Measurements from ENCODE around the gene SLC36A1. TPM values are rescaled to one million over a fixed set of nuclear protein-coding genes. Genes with fewer than 3 reads are reported as not detected.

Gene SLC36A1
- total RNA-seq, 5 donors from 2014 or later (not counting 1 experiment from before 2014, with no cell fraction given): 5.1 to 8.5 (median 6.3) TPM

DNA sequence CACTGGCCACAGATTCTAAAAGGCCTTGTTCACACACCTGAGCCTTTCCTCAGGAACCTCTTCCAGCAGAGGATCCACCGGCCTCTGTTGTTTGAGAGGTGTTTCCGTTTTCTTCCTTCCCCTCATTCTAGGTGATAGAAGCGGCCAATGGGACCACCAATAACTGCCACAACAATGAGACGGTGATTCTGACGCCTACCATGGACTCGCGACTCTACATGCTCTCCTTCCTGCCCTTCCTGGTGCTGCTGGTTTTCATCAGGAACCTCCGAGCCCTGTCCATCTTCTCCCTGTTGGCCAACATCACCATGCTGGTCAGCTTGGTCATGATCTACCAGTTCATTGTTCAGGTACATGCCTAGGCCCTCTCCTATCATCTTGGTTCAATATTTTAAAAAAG lies 20.2 kb downstream of the SLC36A1 start:
- ChIA-PET CTCF (interaction anchor here in 1 of 2 donors (0.6 to 0.8 kb wide), 2 partner anchors 20 to 1506 kb away, joined by 3 to 4 read pairs; partner anchors contain the start of gene SLC36A1), POLR2A (no interaction called here)
- no peak for ATAC-seq (replicated peaks in 1 of 4)
- Mint-ChIP-seq H3K4me1 (no peaks in the 10 kb centered on the region), H3K4me3 (no peak overlapping the region), H3K36me3 (peaks cover 54% of the 10 kb centered on the region), H3K27me3 (no peaks in the 10 kb centered on the region), H3K9me3 (no peaks in the 10 kb centered on the region), H3K27ac (no peak overlapping the region)
- no peaks in the 10 kb centered on the region for H3K9me3 ChIP-seq
- H3K27me3 ChIP-seq (replicated peaks in 1 of 2; ENCODE audit: control insufficient read depth in 2 of 2, extremely low read depth in 1 of 2, insufficient read depth in 2 of 2, low read length in 1 of 2): no peaks in the 10 kb centered on the region
- no peaks in the 10 kb centered on the region for H3K4me1 ChIP-seq (ENCODE audit: control insufficient read depth in 1 of 2, extremely low read depth in 1 of 2, insufficient read depth in 2 of 2, low read length in 2 of 2)
- 92% methylated on average over 6 of the region's 8 CpGs for WGBS (ENCODE audit: insufficient coverage)
- H3K36me3 ChIP-seq (ENCODE audit: control insufficient read depth in 2 of 2, extremely low read depth in 1 of 2, insufficient read depth in 1 of 2, low read length in 1 of 2): peaks cover 0 to 28% of the 10 kb centered on the region in 2 donors
- DNase-seq: no peak
- H3K4me3 ChIP-seq (ENCODE audit: control insufficient read depth in 1 of 2, extremely low read depth in 1 of 2, low read length in 1 of 2): no peak overlapping the region
- H3K27ac ChIP-seq (ENCODE audit: low read length): no peak overlapping the region

- Histone ChIP-seq H3K4me1 (ENCODE audit: control insufficient read depth in 1 of 2, extremely low read depth in 1 of 2, insufficient read depth in 2 of 2, low read length in 2 of 2) (no peaks in the 10 kb centered on the region), H3K27ac (ENCODE audit: low read length) (no peak overlapping the region), H3K27me3 (replicated peaks in 1 of 2; ENCODE audit: control insufficient read depth in 2 of 2, extremely low read depth in 1 of 2, insufficient read depth in 2 of 2, low read length in 1 of 2) (no peaks in the 10 kb centered on the region), H3K4me3 (ENCODE audit: control insufficient read depth in 1 of 2, extremely low read depth in 1 of 2, low read length in 1 of 2) (no peak overlapping the region), H3K36me3 (ENCODE audit: control insufficient read depth in 2 of 2, extremely low read depth in 1 of 2, insufficient read depth in 1 of 2, low read length in 1 of 2) (peaks cover 0 to 24% of the 10 kb centered on the region in 2 donors), H3K9me3 (no peaks in the 10 kb centered on the region)
- no peak for ATAC-seq (replicated peaks in 1 of 4)
- ChIA-PET POLR2A (no interaction called here), CTCF (no interaction called here)
- H3K4me3 Mint-ChIP-seq: no peak overlapping the region
- no peak overlapping the region for H3K27ac Mint-ChIP-seq
- no peaks in the 10 kb centered on the region for H3K27me3 Mint-ChIP-seq
- H3K4me1 Mint-ChIP-seq: no peaks in the 10 kb centered on the region
- no peaks in the 10 kb centered on the region for H3K9me3 Mint-ChIP-seq
- H3K36me3 Mint-ChIP-seq: peaks cover 51% of the 10 kb centered on the region
- DNase-seq: no peak
Measured at GRCh38 chr5:151469386-151469785, 22.0 kb downstream of the SLC36A1 start.

DNA sequence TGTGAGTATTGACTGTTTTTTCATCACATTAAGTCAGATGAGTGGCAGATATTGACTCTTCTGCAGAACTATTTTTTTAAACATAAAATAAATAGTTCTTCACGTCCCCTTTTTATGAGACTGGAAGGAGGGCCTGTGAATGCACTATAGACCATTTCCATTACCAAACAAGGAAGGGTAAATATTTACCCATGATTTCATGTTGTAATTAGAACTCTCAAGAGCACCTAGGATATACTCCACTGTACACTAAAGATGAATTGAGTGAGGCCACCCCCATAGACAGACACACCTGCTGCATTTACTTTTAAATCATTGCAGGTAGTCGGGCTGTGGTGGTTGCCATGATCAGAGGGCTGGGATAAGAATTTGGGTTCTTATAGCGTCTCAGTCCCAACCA lies 22.6 kb downstream of the SLC36A1 start:
- CTCF ChIA-PET: no interaction called here
- Histone ChIP-seq H3K4me3 (ENCODE audit: control insufficient read depth in 1 of 2, extremely low read depth in 1 of 2, low read length in 1 of 2) (no peak overlapping the region), H3K27me3 (replicated peaks in 1 of 2; ENCODE audit: control insufficient read depth in 2 of 2, extremely low read depth in 1 of 2, insufficient read depth in 2 of 2, low read length in 1 of 2) (no peaks in the 10 kb centered on the region), H3K9me3 (no peaks in the 10 kb centered on the region), H3K36me3 (ENCODE audit: control insufficient read depth in 2 of 2, extremely low read depth in 1 of 2, insufficient read depth in 1 of 2, low read length in 1 of 2) (peaks cover 0 to 23% of the 10 kb centered on the region in 2 donors), H3K27ac (ENCODE audit: low read length) (no peak overlapping the region), H3K4me1 (ENCODE audit: control insufficient read depth in 1 of 2, extremely low read depth in 1 of 2, insufficient read depth in 2 of 2, low read length in 2 of 2) (no peaks in the 10 kb centered on the region)
- DNase-seq (no peak), ATAC-seq (replicated peaks in 1 of 4) (no peak)
- peaks cover 50% of the 10 kb centered on the region for H3K36me3 Mint-ChIP-seq
- H3K9me3 Mint-ChIP-seq: no peaks in the 10 kb centered on the region
- WGBS (ENCODE audit: insufficient coverage): no CpG with 5 or more reads among the region's 3 CpGs
- no peak overlapping the region for H3K27ac Mint-ChIP-seq
- no peaks in the 10 kb centered on the region for H3K27me3 Mint-ChIP-seq
- H3K4me1 Mint-ChIP-seq: no peaks in the 10 kb centered on the region
- POLR2A ChIA-PET: no interaction called here
- H3K4me3 Mint-ChIP-seq: no peak overlapping the region

GRCh38 chr5:151470439-151470838 lies 23.0 kb downstream of the SLC36A1 start:
- Histone ChIP-seq H3K27me3 (replicated peaks in 1 of 2; ENCODE audit: control insufficient read depth in 2 of 2, extremely low read depth in 1 of 2, insufficient read depth in 2 of 2, low read length in 1 of 2) (no peaks in the 10 kb centered on the region), H3K9me3 (no peaks in the 10 kb centered on the region), H3K27ac (ENCODE audit: low read length) (no peak overlapping the region), H3K36me3 (ENCODE audit: control insufficient read depth in 2 of 2, extremely low read depth in 1 of 2, insufficient read depth in 1 of 2, low read length in 1 of 2) (peaks cover 0 to 23% of the 10 kb centered on the region in 2 donors), H3K4me3 (ENCODE audit: control insufficient read depth in 1 of 2, extremely low read depth in 1 of 2, low read length in 1 of 2) (no peak overlapping the region), H3K4me1 (ENCODE audit: control insufficient read depth in 1 of 2, extremely low read depth in 1 of 2, insufficient read depth in 2 of 2, low read length in 2 of 2) (no peaks in the 10 kb centered on the region)
- ATAC-seq (replicated peaks in 1 of 4) (no peak), DNase-seq (no peak)
- Mint-ChIP-seq H3K27ac (no peak overlapping the region), H3K4me3 (no peak overlapping the region), H3K4me1 (no peaks in the 10 kb centered on the region), H3K9me3 (no peaks in the 10 kb centered on the region), H3K36me3 (peaks cover 49% of the 10 kb centered on the region), H3K27me3 (no peaks in the 10 kb centered on the region)
- 100% methylated on average over 2 of the region's 4 CpGs for WGBS (ENCODE audit: insufficient coverage)
- ChIA-PET POLR2A (no interaction called here), CTCF (no interaction called here)

DNA sequence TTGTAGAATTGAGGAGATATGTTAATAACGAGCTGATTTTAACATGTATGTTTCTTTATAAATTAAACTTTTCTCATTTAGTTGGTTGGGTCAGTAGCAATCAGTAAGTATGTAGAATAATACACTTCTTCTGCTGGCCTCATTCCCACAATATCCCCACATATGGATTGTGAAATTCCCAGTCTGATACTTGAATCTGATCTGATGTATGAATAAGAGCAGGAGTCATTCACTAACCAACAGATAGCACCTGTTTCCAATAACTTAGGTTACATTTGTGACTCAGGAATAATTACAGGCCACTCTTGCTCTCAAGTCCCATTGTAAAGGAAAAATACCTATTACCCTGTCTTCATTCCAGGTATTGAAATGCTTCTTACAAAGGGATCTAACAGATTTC lies 23.9 kb downstream of the SLC36A1 start:
- ChIA-PET CTCF (interaction anchor here in 1 of 2 donors (0.7 kb wide), 1 partner anchor 219 kb away, joined by 3 read pairs; no protein-coding TSS in a partner anchor), POLR2A (no interaction called here)
- H3K27me3 ChIP-seq (replicated peaks in 1 of 2; ENCODE audit: control insufficient read depth in 2 of 2, extremely low read depth in 1 of 2, insufficient read depth in 2 of 2, low read length in 1 of 2): no peaks in the 10 kb centered on the region
- Mint-ChIP-seq H3K27ac (no peak overlapping the region), H3K27me3 (no peaks in the 10 kb centered on the region), H3K4me3 (no peak overlapping the region), H3K9me3 (no peaks in the 10 kb centered on the region), H3K4me1 (no peaks in the 10 kb centered on the region), H3K36me3 (peaks cover 46% of the 10 kb centered on the region)
- no peak overlapping the region for H3K4me3 ChIP-seq (ENCODE audit: control insufficient read depth in 1 of 2, extremely low read depth in 1 of 2, low read length in 1 of 2)
- DNase-seq: no peak
- H3K27ac ChIP-seq (ENCODE audit: low read length): no peak overlapping the region
- H3K4me1 ChIP-seq (ENCODE audit: control insufficient read depth in 1 of 2, extremely low read depth in 1 of 2, insufficient read depth in 2 of 2, low read length in 2 of 2): no peaks in the 10 kb centered on the region
- peaks cover 0 to 25% of the 10 kb centered on the region in 2 donors for H3K36me3 ChIP-seq (ENCODE audit: control insufficient read depth in 2 of 2, extremely low read depth in 1 of 2, insufficient read depth in 1 of 2, low read length in 1 of 2)
- no peak for ATAC-seq (replicated peaks in 1 of 4)
- WGBS (ENCODE audit: insufficient coverage): no CpG with 5 or more reads among the region's 1 CpG
- H3K9me3 ChIP-seq: no peaks in the 10 kb centered on the region

GRCh38 chr5:151474799-151475198 lies 27.4 kb downstream of the SLC36A1 start:
- Mint-ChIP-seq H3K27me3 (no peaks in the 10 kb centered on the region), H3K4me1 (no peaks in the 10 kb centered on the region), H3K4me3 (no peak overlapping the region), H3K27ac (no peak overlapping the region), H3K36me3 (peaks cover 59% of the 10 kb centered on the region), H3K9me3 (no peaks in the 10 kb centered on the region)
- Histone ChIP-seq H3K27ac (ENCODE audit: low read length) (no peak overlapping the region), H3K4me3 (ENCODE audit: control insufficient read depth in 1 of 2, extremely low read depth in 1 of 2, low read length in 1 of 2) (no peak overlapping the region), H3K36me3 (ENCODE audit: control insufficient read depth in 2 of 2, extremely low read depth in 1 of 2, insufficient read depth in 1 of 2, low read length in 1 of 2) (peaks cover 4 to 31% of the 10 kb centered on the region in 2 donors), H3K27me3 (replicated peaks in 1 of 2; ENCODE audit: control insufficient read depth in 2 of 2, extremely low read depth in 1 of 2, insufficient read depth in 2 of 2, low read length in 1 of 2) (no peaks in the 10 kb centered on the region), H3K4me1 (ENCODE audit: control insufficient read depth in 1 of 2, extremely low read depth in 1 of 2, insufficient read depth in 2 of 2, low read length in 2 of 2) (no peaks in the 10 kb centered on the region), H3K9me3 (no peaks in the 10 kb centered on the region)
- POLR2A ChIA-PET: no interaction called here
- ATAC-seq (replicated peaks in 1 of 4): no peak
- DNase-seq: no peak
- CTCF ChIA-PET: no interaction called here
- WGBS (ENCODE audit: insufficient coverage): 88% methylated on average over 3 of the region's 6 CpGs

DNA sequence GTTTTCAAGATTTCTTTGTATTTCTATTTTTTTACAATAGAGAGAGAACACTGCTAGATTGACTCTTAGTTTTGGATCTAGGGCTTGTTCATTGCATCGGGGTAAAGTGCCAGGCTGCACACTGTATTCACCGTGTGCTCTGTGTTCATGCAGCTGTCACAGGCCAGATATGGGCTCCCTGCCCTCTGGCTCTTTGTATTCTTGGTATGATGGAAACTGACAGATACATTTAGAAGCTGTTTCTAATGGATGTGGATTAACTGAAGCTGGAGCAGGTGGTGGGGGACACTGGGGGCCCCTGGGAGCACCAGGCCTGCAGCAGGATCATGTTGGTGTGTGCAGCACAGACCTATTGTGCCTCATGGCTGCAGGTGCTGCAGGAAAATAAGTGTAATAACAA lies 28.0 kb downstream of the SLC36A1 start:
- CTCF ChIA-PET: no interaction called here
- ATAC-seq (replicated peaks in 1 of 4) (no peak), DNase-seq (no peak)
- H3K27me3 ChIP-seq (replicated peaks in 1 of 2; ENCODE audit: control insufficient read depth in 2 of 2, extremely low read depth in 1 of 2, insufficient read depth in 2 of 2, low read length in 1 of 2): no peaks in the 10 kb centered on the region
- no peaks in the 10 kb centered on the region for H3K9me3 ChIP-seq
- no peak overlapping the region for H3K4me3 ChIP-seq (ENCODE audit: control insufficient read depth in 1 of 2, extremely low read depth in 1 of 2, low read length in 1 of 2)
- POLR2A ChIA-PET: no interaction called here
- no peaks in the 10 kb centered on the region for H3K4me1 ChIP-seq (ENCODE audit: control insufficient read depth in 1 of 2, extremely low read depth in 1 of 2, insufficient read depth in 2 of 2, low read length in 2 of 2)
- no peak overlapping the region for H3K4me3 Mint-ChIP-seq
- H3K4me1 Mint-ChIP-seq: no peaks in the 10 kb centered on the region
- peaks cover 61% of the 10 kb centered on the region for H3K36me3 Mint-ChIP-seq
- H3K36me3 ChIP-seq (ENCODE audit: control insufficient read depth in 2 of 2, extremely low read depth in 1 of 2, insufficient read depth in 1 of 2, low read length in 1 of 2): peaks cover 4 to 31% of the 10 kb centered on the region in 2 donors
- WGBS (ENCODE audit: insufficient coverage): no CpG with 5 or more reads among the region's 2 CpGs
- no peaks in the 10 kb centered on the region for H3K27me3 Mint-ChIP-seq
- no peak overlapping the region for H3K27ac Mint-ChIP-seq
- no peak overlapping the region for H3K27ac ChIP-seq (ENCODE audit: low read length)
- no peaks in the 10 kb centered on the region for H3K9me3 Mint-ChIP-seq
